HG03432 (cell line): Measurements from ENCODE around the gene PALM.
A peak's percentile ranks its signal among the peaks of the same experiment; 100 is the strongest.
"Not testable (repeated sequence)": the region's sequence is repeated elsewhere in the genome, so short reads cannot be mapped to it uniquely, and the experiment has no call there.

Experiments used
- ATAC-seq: cut with Tn5 transposase; IDR thresholded peaks from one replicate; pipeline ENCODE4 v1.9.1; 2021; ENCODE audit warnings: mild to moderate bottlenecking, moderate library complexity; ENCODE audit not compliant: unreplicated experiment

PALM gene

GRCh38 chr19:678791-679388, 29.8 kb upstream of the PALM start:
- ATAC-seq: no peak

DNA sequence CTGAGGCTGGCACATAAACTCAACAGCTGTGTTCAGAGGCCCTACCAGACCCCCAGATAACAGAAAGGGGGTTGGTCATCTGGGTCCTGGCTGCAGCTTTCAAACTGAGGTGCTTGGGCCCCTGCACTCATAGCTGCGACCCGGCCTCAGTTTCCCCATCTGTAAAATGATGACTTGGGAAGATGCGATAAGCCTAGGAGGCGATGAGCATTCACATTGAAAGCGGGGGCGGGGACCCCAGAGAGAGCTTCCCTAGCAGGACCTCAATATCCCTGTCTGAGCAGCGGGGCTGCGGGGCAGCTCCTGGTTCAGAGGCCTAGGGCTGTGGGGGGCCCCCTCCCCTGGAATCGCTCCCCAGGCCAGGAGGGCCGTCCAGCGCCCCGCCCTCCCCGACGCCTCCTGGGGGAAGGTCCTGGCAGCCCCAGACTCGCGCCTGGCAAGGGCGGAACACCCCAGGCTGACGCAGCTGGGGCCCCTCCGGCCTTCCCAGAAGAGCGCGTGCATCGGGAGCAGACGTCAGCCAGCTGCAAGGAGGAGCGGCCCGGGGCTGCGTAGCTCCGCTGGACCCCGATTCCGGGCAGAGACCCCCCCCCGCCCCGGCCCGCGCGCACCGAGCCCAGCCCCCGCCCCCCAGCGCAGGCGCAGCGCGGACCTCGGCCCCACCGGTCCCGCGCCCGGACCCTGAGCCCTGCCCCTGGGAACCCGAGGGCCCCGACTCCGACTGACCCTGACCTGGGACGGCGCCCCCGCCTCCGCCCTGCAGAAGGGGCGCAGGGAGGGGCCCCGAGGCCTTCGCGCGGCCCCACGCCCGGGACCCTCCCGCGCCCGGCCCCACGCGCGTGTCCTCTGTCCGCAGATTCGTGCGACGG, 29.1 kb upstream of the PALM start:
- ATAC-seq: peak; percentile 20

- ATAC-seq: peak; percentile 74
Measured at GRCh38 chr19:680287-681028, 28.3 kb upstream of the PALM start.

DNA sequence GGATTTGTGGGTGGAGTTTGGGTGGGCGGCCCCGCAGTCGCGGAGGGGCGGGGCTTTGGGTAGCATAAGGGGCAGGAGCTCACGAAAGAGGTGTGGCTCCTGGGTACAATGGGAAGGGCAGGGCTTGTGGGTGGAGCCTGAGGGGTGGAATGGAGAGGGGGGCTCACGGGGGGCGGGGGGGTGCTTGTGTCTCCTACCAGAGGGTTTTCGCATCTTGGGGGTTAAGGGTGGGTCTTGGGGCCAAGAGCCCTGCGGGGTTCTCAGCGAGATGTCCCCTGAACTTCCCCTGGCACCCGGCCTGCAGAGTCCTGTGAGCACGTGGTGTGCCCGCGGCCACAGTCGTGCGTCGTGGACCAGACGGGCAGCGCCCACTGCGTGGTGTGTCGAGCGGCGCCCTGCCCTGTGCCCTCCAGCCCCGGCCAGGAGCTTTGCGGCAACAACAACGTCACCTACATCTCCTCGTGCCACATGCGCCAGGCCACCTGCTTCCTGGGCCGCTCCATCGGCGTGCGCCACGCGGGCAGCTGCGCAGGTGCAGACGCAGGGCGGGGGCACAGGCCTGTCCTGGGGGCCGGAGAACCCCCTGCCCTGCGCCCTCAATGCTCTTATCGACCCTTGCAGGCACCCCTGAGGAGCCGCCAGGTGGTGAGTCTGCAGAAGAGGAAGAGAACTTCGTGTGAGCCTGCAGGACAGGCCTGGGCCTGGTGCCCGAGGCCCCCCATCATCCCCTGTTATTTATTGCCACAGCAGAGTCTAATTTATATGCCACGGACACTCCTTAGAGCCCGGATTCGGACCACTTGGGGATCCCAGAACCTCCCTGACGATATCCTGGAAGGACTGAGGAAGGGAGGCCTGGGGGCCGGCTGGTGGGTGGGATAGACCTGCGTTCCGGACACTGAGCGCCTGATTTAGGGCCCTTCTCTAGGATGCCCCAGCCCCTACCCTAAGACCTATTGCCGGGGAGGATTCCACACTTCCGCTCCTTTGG, 27.4 kb upstream of the PALM start:
- no peak for ATAC-seq

DNA sequence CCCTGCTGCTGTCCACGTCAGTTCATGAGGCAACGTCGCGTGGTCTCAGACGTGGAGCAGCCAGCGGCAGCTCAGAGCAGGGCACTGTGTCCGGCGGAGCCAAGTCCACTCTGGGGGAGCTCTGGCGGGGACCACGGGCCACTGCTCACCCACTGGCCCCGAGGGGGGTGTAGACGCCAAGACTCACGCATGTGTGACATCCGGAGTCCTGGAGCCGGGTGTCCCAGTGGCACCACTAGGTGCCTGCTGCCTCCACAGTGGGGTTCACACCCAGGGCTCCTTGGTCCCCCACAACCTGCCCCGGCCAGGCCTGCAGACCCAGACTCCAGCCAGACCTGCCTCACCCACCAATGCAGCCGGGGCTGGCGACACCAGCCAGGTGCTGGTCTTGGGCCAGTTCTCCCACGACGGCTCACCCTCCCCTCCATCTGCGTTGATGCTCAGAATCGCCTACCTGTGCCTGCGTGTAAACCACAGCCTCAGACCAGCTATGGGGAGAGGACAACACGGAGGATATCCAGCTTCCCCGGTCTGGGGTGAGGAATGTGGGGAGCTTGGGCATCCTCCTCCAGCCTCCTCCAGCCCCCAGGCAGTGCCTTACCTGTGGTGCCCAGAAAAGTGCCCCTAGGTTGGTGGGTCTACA, 25.9 kb upstream of the PALM start:
- no peak for ATAC-seq

GRCh38 chr19:685454-685931, 23.2 kb upstream of the PALM start:
- ATAC-seq: no peak

- ATAC-seq: no peak
Measured at GRCh38 chr19:686589-687297, 22.0 kb upstream of the PALM start.

GRCh38 chr19:687569-688166, 21.1 kb upstream of the PALM start:
- ATAC-seq: no peak

DNA sequence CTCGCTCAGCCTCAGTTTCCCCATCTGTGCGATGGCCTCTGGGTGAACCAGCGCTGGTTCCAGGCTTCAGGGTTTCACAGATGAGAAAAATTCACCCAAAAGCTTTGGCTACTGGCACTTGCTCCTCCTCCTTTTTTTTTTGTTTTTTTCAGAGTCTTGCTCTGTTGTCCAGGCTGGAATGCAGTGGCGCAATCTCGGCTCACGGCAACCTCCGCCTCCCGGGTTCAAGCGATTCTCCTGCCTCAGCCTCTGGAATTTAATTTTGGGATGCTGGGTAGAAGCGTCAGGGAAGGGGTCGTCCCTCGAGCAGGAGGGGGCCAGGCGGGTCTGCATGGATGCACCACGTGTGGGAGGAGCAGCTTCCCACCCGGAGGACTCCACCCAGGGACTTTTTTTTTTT, 20.5 kb upstream of the PALM start:
- ATAC-seq: no peak

DNA sequence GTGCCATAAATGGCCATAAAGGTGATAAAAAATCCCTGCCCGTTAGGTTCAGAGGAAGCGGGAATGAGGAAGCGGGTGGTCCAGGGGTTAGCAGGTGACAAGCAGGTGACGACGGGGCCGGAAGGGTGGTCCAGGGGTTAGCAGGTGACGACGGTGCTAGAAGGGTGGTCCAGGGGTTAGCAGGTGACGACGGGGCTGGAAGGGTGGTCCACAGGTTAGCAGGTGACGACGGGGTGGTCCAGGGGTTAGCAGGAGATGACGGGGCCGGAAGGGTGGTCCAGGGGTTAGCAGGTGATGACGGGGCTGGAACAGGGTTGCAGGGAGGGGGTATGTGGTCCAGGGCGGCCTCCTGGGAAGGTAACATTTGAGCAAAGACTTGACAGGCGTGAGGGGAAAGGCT, 19.7 kb upstream of the PALM start:
- ATAC-seq: no peak

DNA sequence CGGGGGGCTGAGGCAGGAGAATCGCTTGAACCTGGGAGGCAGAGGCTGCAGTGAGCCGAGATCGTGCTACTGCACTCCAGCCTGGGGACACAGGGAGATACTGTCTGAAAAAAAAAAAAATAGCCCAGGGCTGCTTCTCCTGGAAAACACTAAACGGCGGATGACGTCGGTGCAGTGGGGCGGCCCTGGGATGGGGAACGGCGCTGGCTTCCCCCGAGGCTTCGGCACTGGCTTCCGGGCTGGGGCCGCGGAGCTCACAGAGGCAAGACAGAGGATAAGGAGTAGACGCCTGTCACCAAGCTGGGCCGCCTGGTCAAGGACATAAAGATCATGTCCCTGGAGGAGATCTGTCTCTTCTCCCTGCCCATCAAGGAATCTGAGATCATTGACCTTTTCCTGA, 18.5 kb upstream of the PALM start:
- no peak for ATAC-seq

DNA sequence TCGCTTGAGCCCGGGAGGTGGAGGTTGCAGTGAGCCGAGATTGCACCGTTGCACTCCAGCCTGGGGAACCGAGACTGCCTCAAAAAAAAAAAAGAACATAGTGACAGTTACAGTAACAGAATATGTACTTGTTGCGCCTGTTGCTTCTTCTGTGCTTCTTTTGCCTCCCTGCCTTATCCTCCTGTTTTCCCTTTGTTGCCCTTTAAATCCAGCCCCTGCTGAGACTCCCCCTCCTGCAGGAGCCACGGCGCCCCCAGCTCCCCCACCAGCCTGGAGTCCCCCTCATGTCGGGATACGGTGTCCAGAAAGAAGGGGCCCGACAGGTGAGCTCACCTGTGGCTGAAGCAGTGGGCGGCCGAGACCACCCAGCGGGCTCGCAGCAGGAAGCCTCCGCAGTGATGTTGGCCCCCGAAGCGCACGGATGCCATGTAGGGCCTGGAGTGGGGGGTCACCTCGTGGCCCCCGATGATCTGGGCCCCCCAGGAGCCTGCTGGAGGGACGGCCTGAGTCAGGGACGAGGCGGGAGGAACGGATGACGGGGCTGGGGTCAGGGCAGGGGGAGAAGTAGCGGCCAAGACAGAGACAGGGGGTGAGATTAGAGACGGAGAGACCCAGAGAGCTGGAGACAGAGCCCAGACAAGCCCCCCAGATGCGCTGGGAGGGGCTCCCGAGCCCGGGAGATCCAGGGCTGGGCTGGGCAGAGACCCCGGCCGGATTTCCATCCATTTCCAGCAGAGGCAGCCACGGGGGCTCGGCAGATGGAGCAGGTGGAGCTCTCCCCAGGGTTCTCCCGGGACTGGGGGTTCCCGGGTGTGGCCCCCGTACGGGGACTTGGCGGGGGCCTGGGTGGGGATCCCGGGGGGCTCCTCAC, 14.0 kb upstream of the PALM start:
- no peak for ATAC-seq

DNA sequence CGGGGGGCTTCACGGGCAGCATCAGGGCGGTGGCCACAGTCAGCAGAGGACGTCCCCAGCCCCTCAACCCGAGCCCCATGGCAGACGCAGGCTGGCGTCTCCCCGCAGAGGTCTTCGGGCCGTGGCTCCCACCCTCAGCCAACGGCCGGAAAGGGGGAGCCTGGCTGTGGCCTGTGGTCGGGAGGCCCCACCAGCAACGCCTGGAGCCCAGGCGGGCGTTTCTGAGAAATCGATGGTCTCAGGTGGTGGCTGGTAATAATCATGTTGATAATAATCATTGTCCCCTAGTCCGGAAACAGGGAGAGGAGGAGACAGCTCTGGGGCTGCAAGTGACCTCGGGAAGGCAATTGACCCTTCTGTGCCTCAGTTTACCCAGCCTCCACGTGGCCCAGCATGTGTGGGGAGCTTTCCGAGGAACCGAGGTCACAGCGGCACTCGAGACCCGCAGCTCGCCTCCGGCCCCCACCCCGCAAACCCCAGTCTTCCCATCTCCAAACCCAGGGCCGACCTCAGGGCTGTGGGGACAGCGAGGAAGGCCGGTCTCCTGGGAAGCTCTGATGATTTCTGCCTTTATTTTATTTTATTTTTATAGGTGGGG, 13.3 kb upstream of the PALM start, which contains the start of gene PRSS57:
Gene PRSS57 (minus strand): TSS at position 101 of the 598 bp plus-strand sequence. CDS start 22 bp downstream, at position 79.
- ATAC-seq: no peak

- ATAC-seq: not testable (repeated sequence)
Measured at GRCh38 chr19:698529-698928, 10.2 kb upstream of the PALM start.

DNA sequence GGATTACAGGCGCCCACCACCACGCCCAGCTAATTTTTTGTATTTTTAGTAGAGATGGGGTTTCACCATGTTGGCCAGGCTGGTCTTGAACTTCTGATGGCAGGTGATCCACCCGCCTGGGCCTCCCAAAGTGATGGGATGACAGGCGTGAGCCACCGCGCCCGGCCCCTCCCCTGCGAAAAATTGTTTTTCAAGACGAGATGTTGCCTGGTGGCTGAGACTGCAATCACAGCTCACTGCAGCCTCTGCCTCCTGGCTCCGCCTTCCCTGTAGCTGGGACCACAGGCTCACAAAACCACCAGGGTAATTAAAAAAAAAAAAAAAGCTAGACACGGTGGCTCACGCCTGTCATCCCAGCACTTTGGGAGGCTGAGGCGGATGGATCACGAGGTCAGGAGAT, 8.8 kb upstream of the PALM start:
- ATAC-seq: not testable (repeated sequence)

GRCh38 chr19:702847-703246, 5.9 kb upstream of the PALM start:
- not testable (repeated sequence) for ATAC-seq

DNA sequence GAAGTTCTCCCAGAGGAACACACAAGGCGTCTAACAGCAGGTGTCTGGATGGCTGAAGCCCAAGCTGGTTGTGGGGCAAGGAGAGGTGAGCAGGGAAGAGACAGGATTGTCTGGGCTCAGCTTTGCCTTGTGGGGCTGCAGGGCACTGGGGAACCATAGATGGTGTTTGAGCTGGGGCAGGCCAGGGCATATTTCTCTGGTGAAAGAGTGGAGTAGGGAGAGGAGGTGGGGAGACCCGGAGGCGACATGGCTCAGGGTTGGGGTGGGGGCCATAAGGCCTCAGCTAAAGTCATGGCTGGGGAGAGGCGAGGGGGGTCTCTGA, 5.4 kb upstream of the PALM start:
- ATAC-seq: no peak
